K562 (cell line): Measurements from ENCODE around the gene CCDC192. TPM values are rescaled to one million over a fixed set of nuclear protein-coding genes. Genes with fewer than 3 reads are reported as not detected.

Experiments
- BACH1 ChIP-seq: fragments of 200-800 bp; sonication (Bioruptor generic); IDR thresholded peaks from 2 replicates; pipeline ENCODE4 v1.6.1; 2016; ENCODE audit warnings: missing genetic modification characterization, missing compliant biosample characterization
- CREB3L1 ChIP-seq: fragments of 450-650 bp; IDR thresholded peaks from 2 replicates; pipeline ENCODE4 v1.6.1; 2014; ENCODE audit warnings: low read depth, mild to moderate bottlenecking, moderate library complexity, borderline replicate concordance
- CUX1 ChIP-seq: fragments of 200-800 bp; sonication (Bioruptor generic); IDR thresholded peaks from 2 replicates; pipeline ENCODE4 v1.6.1; 2016; ENCODE audit warnings: missing genetic modification characterization, missing compliant biosample characterization
- FOSL1 ChIP-seq: fragments of 200-800 bp; sonication (Bioruptor generic); conservative IDR thresholded peaks from 2 replicates; pipeline ENCODE4 v1.6.1; 2016; ENCODE audit warnings: missing genetic modification characterization, missing compliant biosample characterization
- FOXK2 ChIP-seq, 2 experiments: fragments of 450-650 bp; IDR thresholded peaks in 1 of 2; conservative IDR thresholded peaks in 1 of 2; 2 replicates each; pipeline ENCODE4 v1.6.1; 2016; ENCODE audit warnings: low read depth in 2 of 2, mild to moderate bottlenecking in 1 of 2
- MAFF ChIP-seq: IDR thresholded peaks from 2 replicates; pipeline ENCODE4 v1.6.1; 2012; ENCODE audit warnings: low read length, improper control_type of control experiment
- PHF20 ChIP-seq: fragments of 450-650 bp; IDR thresholded peaks from 2 replicates; pipeline ENCODE4 v1.6.1; 2018; ENCODE audit not compliant: partially characterized antibody
- SIRT6 ChIP-seq: IDR thresholded peaks from one replicate; pipeline ENCODE4 v1.6.1; 2012; ENCODE audit warnings: low read depth, mild to moderate bottlenecking, control low read depth, inconsistent platforms, low read length, moderate library complexity
- YY1 ChIP-seq, 3 experiments: IDR thresholded peaks; 2 replicates each; pipeline ENCODE4 v1.6.1; 2011; ENCODE audit warnings: low read length in 2 of 3, mild to moderate bottlenecking in 2 of 3, moderate library complexity in 2 of 3, borderline replicate concordance in 1 of 3, control low read depth in 1 of 3, low read depth in 1 of 3; ENCODE audit not compliant: insufficient read depth in 3 of 3, insufficient replicate concordance in 2 of 3, control insufficient read depth in 1 of 3, insufficient read length in 1 of 3; ENCODE audit errors: extremely low read depth in 1 of 3
- ZBED1 ChIP-seq: IDR thresholded peaks from 2 replicates; pipeline ENCODE4 v1.6.1; 2014
- ZNF316 ChIP-seq: fragments of 450-650 bp; IDR thresholded peaks from 2 replicates; pipeline ENCODE4 v1.6.1; 2016
- polyA plus RNA-seq, 8 experiments: library from polyadenylated mRNA; depleted of rRNA in 4 of 8; stranded (reverse) in 5 of 8; unstranded in 3 of 8; fragments of >200 nt; fragmentation: Nextera tagmentation in 2 of 8; fragmentation: Illumina TruSeq in 1 of 8; extraction: Ambion mirVana in 2 of 8; extraction: Trizol in 1 of 8; gene quantifications; 2 replicates each; pipeline versions ENCODE4 v1.2.1 to v1.2.3, GENCODE V29; 2011 to 2014; ENCODE audit warnings: inconsistent platforms in 1 of 8, missing spikeins in 1 of 8
- total RNA-seq, 7 experiments: library from RNA; depleted of rRNA in 6 of 7; stranded (reverse); fragments of >200 nt in 6 of 7; fragmentation: Illumina TruSeq in 2 of 7; extraction: Trizol in 2 of 7; gene quantifications; 2 replicates each; pipeline versions ENCODE4 v1.2.1 to v1.2.3, GENCODE V29; 2011 to 2021; ENCODE audit warnings: low replicate concordance in 1 of 7
- TF ChIP-seq, protein P1 (sequence below), 3 experiments: IDR thresholded peaks in 2 of 3; conservative IDR thresholded peaks in 1 of 3; 2 replicates each; pipeline ENCODE4 v1.5.1; 2011 to 2012; ENCODE audit warnings: low read length in 3 of 3, mild to moderate bottlenecking in 3 of 3, control low read depth in 2 of 3, improper control_type of control experiment in 1 of 3, inconsistent platforms in 1 of 3, low read depth in 1 of 3, mixed read lengths in 1 of 3, moderate library complexity in 1 of 3; ENCODE audit not compliant: insufficient read depth in 2 of 3

The CCDC192 gene
- total and polyA plus RNA-seq, 9 of the 15 experiments (the other 6 are each of a cell fraction or from before 2014, with no cell fraction given), result 0.21 to 0.66 (median 0.38) TPM; not detected in 2

DNA sequence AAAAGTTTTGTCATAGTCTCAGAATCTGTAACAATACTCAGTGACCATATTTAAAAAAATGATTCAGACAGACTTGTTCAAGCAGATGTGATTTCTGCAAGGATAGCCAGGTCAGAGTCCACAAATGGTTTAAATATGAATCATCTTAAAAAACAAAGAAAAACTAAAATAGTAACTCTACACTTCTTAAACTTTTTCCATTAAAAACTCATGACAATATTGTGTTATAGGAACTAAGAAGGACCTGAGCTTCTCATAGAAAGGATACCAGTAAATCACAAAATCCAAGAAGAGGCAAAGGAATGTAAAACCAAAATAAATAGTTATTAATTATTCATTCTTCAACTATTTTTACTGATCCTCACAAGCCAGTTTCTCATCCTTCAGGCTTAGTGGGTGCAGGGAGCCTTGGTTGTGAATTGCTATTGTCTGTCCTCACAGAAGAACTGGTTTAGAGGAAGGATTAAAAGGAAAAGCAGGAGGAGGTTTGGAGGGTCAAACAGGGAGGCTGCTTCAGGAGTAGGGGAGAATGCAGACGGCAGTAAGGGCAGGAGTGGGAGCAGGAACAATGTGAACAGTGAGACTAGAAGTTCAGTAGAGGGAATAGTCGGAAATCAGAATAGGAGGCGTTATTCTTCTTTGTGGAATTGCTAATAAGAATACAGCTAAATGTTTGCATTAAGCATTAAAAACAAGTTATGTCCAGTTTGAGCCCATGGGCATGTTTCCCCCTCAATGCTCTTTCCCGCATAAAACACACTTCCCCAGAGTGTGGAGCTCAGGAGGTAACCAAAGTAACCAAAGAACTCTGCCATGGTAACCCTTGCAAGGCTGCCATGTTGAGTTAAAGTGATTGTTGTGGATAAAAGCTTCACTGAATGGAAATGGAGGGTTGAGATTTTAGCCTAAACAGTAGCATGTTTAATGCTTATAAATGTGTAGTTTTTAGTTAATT lies 110.7 kb downstream of the CCDC192 start (continued):
- TF ChIP-seq CUX1 (CRISPR knock-in tag) (no peak), PHF20 (no peak), ZBED1 (no peak), FOSL1 (tag) (no peak), FOXK2 (conservative IDR thresholded peaks at IDR 0.05 in 1 of 2, IDR thresholded peaks at IDR 0.05 in 1 of 2; ENCODE audit: low read depth in 2 of 2) (no peak), BACH1 (tag) (no peak), YY1 (IDR thresholded peaks at IDR 0.05; ENCODE audit: borderline replicate concordance in 1 of 3, control insufficient read depth in 1 of 3, extremely low read depth in 1 of 3, insufficient read depth in 3 of 3, insufficient read length in 1 of 3, insufficient replicate concordance in 2 of 3, low read depth in 1 of 3, low read length in 2 of 3) (no peak), MAFF (no peak), ZNF316 (no peak), CREB3L1 (no peak), SIRT6 (no peak)
- TF ChIP-seq, protein P1, sequence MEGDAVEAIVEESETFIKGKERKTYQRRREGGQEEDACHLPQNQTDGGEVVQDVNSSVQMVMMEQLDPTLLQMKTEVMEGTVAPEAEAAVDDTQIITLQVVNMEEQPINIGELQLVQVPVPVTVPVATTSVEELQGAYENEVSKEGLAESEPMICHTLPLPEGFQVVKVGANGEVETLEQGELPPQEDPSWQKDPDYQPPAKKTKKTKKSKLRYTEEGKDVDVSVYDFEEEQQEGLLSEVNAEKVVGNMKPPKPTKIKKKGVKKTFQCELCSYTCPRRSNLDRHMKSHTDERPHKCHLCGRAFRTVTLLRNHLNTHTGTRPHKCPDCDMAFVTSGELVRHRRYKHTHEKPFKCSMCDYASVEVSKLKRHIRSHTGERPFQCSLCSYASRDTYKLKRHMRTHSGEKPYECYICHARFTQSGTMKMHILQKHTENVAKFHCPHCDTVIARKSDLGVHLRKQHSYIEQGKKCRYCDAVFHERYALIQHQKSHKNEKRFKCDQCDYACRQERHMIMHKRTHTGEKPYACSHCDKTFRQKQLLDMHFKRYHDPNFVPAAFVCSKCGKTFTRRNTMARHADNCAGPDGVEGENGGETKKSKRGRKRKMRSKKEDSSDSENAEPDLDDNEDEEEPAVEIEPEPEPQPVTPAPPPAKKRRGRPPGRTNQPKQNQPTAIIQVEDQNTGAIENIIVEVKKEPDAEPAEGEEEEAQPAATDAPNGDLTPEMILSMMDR (IDR thresholded peaks at IDR 0.05 in 2 of 3, conservative IDR thresholded peaks at IDR 0.05 in 1 of 3; ENCODE audit: insufficient read depth in 2 of 3, low read depth in 1 of 3, low read length in 3 of 3), result no peak
- TF ChIP-seq, all 486 proteins: peak for 0
